Suprapubic skin (tissue), 4 donors: ENCODE measurements around the gene RAB42. TPM values are rescaled to one million over a fixed set of nuclear protein-coding genes. Genes with fewer than 3 reads are reported as not detected.

ENCODE experiments used
- DNase-seq, 2 donors: peaks; one replicate each; pipeline ENCODE4 v3.0.0-alpha.2; 2019; ENCODE audit warnings: low spot score in 2 of 2
- H3K27ac ChIP-seq: fragments of 200-600 bp; sonication (generic); one replicate; pipeline ENCODE4 v1.5.1; 2019
- H3K27me3 ChIP-seq: fragments of 200-600 bp; sonication (generic); one replicate; pipeline ENCODE4 v1.5.1; 2019
- H3K36me3 ChIP-seq: fragments of 200-600 bp; sonication (generic); one replicate; pipeline ENCODE4 v1.5.1; 2019
- H3K4me1 ChIP-seq: fragments of 200-600 bp; sonication (generic); one replicate; pipeline ENCODE4 v1.5.1; 2019
- H3K4me3 ChIP-seq: fragments of 200-600 bp; sonication (generic); one replicate; pipeline ENCODE4 v1.5.1; 2019; ENCODE audit warnings: mild to moderate bottlenecking
- H3K9me3 ChIP-seq: fragments of 200-600 bp; sonication (generic); one replicate; pipeline ENCODE4 v1.5.1; 2019
- EP300 ChIP-seq: sonication (generic); formaldehyde crosslinking; IDR thresholded peaks from one replicate; pipeline ENCODE4 v1.6.1; 2017; ENCODE audit warnings: antibody characterized with exemption
- POLR2A ChIP-seq, 2 donors: fragments of 450-650 bp; IDR thresholded peaks; one replicate each; pipeline ENCODE4 v1.6.1; 2017; ENCODE audit warnings: antibody characterized with exemption in 2 of 2, mild to moderate bottlenecking in 2 of 2, moderate library complexity in 2 of 2
- POLR2AphosphoS5 ChIP-seq, 3 donors: sonication (generic); formaldehyde crosslinking; IDR thresholded peaks; one replicate each; pipeline ENCODE4 v1.6.1; 2017; ENCODE audit warnings: antibody characterized with exemption in 3 of 3
- WGBS: methylation state at CpG from one replicate; pipeline ENCODE4 v1.1.5; 2018; 5-methylcytosine and 5-hydroxymethylcytosine counted together
- total RNA-seq, 4 donors: library from RNA; depleted of rRNA; stranded (reverse); fragments of >200 nt; gene quantifications; one replicate each; pipeline ENCODE4 v1.1.0, GENCODE V29; 2016

The RAB42 gene
- total RNA-seq, 4 donors from 2014 or later = 0.70 to 1.4 (median 1.4) TPM; not detected in 1

DNA sequence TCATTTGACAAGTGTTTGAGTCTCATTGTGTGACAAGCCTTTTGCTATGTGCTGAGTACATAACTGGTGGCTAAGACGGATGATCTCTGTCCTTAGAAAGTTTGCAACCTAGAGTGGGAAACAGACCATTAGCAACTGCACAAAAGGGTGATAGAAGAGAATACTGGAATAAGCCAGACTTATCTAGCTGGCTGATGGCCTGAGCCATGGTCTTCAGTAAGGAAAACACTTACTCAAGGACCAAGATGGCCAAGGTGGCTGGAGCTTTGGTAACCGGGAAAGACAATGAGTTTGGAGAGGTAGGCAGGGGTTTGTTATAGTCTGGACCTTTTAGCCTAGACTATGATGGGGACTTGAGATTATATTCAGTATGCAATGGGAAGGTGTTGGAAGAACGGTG is 52.4 kb downstream of the RAB42 start:
- TF ChIP-seq POLR2A (IDR thresholded peaks at IDR 0.05) (no peak), POLR2AphosphoS5 (IDR thresholded peaks at IDR 0.05) (no peak), EP300 (no peak)

More for the DNA sequence above, 52.4 kb downstream of the RAB42 start:
- Histone ChIP-seq H3K9me3 (no peaks in the 10 kb centered on the region), H3K4me1 (peaks cover 55% of the 10 kb centered on the region), H3K27ac (peak overlapping the region; percentile 94), H3K27me3 (no peaks in the 10 kb centered on the region), H3K36me3 (no peaks in the 10 kb centered on the region), H3K4me3 (no peak overlapping the region)
- no peak for DNase-seq
- 94% methylated on average over 3 of the region's 3 CpGs for WGBS

Other genes with a start within 250 kb of the RAB42 start
- 10 to 100 TPM; 29.0 to 64.2 (median 47.5) TPM for gene PHACTR4, start 222.5 kb upstream of the RAB42 start, total RNA-seq
- gene RCC1, start 86.2 kb upstream of the RAB42 start, total RNA-seq = 10 to 100 TPM; 19.8 to 36.8 (median 25.3) TPM
- gene TRNAU1AP, start 39.2 kb upstream of the RAB42 start, total RNA-seq = 10 to 100 TPM; 17.6 to 36.7 (median 21.5) TPM
- gene TAF12, start 50.8 kb downstream of the RAB42 start, total RNA-seq = 10 to 100 TPM; 25.7 to 29.9 (median 27.3) TPM
- gene RNU11, start 56.3 kb downstream of the RAB42 start, total RNA-seq = not detected
- 10 to 100 TPM; 11.6 to 17.4 (median 14.5) TPM for gene GMEB1, start 76.5 kb downstream of the RAB42 start, total RNA-seq
- 100 to 1,000 TPM in 1 of 4 donors, 10 to 100 TPM in 3; 64.8 to 120 (median 84.9) TPM for gene YTHDF2, start 144.7 kb downstream of the RAB42 start, total RNA-seq
- gene OPRD1, start 219.9 kb downstream of the RAB42 start, total RNA-seq = not detected